HEK293 (cell line): Measurements from ENCODE around the gene C1QTNF12.
A peak's percentile ranks its signal among the peaks of the same experiment; 100 is the strongest.

ENCODE experiments used
- CTCF ChIA-PET: fragments of 350-600 bp; formaldehyde crosslinking; extraction: SDS; loops from one replicate; lab custom pipeline; 2021; ENCODE audit warnings: antibody characterized with exemption; lab: Yijun Ruan, JAX
- POLR2A ChIA-PET: fragments of 300-600 bp; formaldehyde crosslinking; extraction: SDS; loops from one replicate; lab custom pipeline; 2020; ENCODE audit warnings: antibody characterized with exemption, inconsistent platforms; lab: Yijun Ruan, JAX
- H3K27ac ChIP-seq: fragments of 200-500 bp; sonication (Bioruptor generic); 2 replicates; pipeline ENCODE4 v1.5.1; 2014; ENCODE audit warnings: low read depth, low read length, control low read depth, inconsistent platforms; ENCODE audit errors: extremely low read depth
- H3K36me3 ChIP-seq, 2 experiments: fragments of 200-500 bp in 1 of 2; sonication (Bioruptor generic) in 1 of 2; 1 replicate in 1 of 2; 2 replicates in 1 of 2; pipeline ENCODE4 v1.5.1; 2014 to 2017; ENCODE audit warnings: inconsistent platforms in 2 of 2, low read length in 2 of 2; ENCODE audit not compliant: control insufficient read depth in 2 of 2, insufficient read depth in 1 of 2
- H3K4me1 ChIP-seq: fragments of 200-500 bp; sonication (Bioruptor generic); 2 replicates; pipeline ENCODE4 v1.5.1; 2014; ENCODE audit warnings: mild to moderate bottlenecking, low read length, inconsistent platforms; ENCODE audit not compliant: control insufficient read depth, insufficient read depth
- H3K4me3 ChIP-seq: 2 replicates; pipeline ENCODE4 v1.5.1; 2011; ENCODE audit warnings: low read depth, mild to moderate bottlenecking, control low read depth, low read length, moderate library complexity
- H3K9me3 ChIP-seq: fragments of 200-500 bp; sonication (Bioruptor generic); 2 replicates; pipeline ENCODE4 v1.5.1; 2014; ENCODE audit warnings: low read depth, low read length, inconsistent platforms; ENCODE audit not compliant: control insufficient read depth, insufficient read depth
- FEZF1 ChIP-seq: fragments of 450-650 bp; formaldehyde crosslinking; IDR thresholded peaks from 2 replicates; pipeline ENCODE4 v1.5.1; 2016; ENCODE audit warnings: missing biosample characterization, missing genetic modification characterization
- GLIS1 ChIP-seq: fragments of 450-650 bp; formaldehyde crosslinking; IDR thresholded peaks from 2 replicates; pipeline ENCODE4 v1.5.1; 2016; ENCODE audit warnings: missing biosample characterization, missing genetic modification characterization
- KLF10 ChIP-seq: fragments of 450-650 bp; IDR thresholded peaks from 2 replicates; pipeline ENCODE4 v1.5.1; 2018; ENCODE audit warnings: missing biosample characterization, mild to moderate bottlenecking, missing genetic modification characterization
- MEIS1 ChIP-seq: sonication (generic); formaldehyde crosslinking; IDR thresholded peaks from 2 replicates; pipeline ENCODE4 v1.8.1; 2022; ENCODE audit warnings: missing genetic modification reagents, mild to moderate bottlenecking, borderline replicate concordance
- PRDM4 ChIP-seq: fragments of 450-650 bp; formaldehyde crosslinking; IDR thresholded peaks from 2 replicates; pipeline ENCODE4 v1.5.1; 2017; ENCODE audit warnings: missing biosample characterization, missing genetic modification characterization
- RBAK ChIP-seq: fragments of 450-650 bp; formaldehyde crosslinking; IDR thresholded peaks from 2 replicates; pipeline ENCODE4 v1.5.1; 2016; ENCODE audit warnings: missing biosample characterization, missing genetic modification characterization
- SCRT1 ChIP-seq: fragments of 450-650 bp; formaldehyde crosslinking; IDR thresholded peaks from 2 replicates; pipeline ENCODE4 v1.5.1; 2016; ENCODE audit warnings: missing biosample characterization, missing genetic modification characterization, borderline replicate concordance
- SCRT2 ChIP-seq: fragments of 450-650 bp; formaldehyde crosslinking; IDR thresholded peaks from 2 replicates; pipeline ENCODE4 v1.5.1; 2016; ENCODE audit warnings: missing biosample characterization, missing genetic modification characterization
- YY1 ChIP-seq: fragments of 450-650 bp; formaldehyde crosslinking; IDR thresholded peaks from 2 replicates; pipeline ENCODE4 v1.5.1; 2018; ENCODE audit warnings: missing biosample characterization, missing genetic modification characterization
- ZBTB7A ChIP-seq: fragments of 450-650 bp; formaldehyde crosslinking; IDR thresholded peaks from 2 replicates; pipeline ENCODE4 v1.5.1; 2016; ENCODE audit warnings: low read depth, missing biosample characterization, missing genetic modification characterization
- ZNF112 ChIP-seq: fragments of 450-650 bp; formaldehyde crosslinking; IDR thresholded peaks from 2 replicates; pipeline ENCODE4 v1.5.0; 2017; ENCODE audit warnings: missing biosample characterization, missing genetic modification characterization
- ZNF138 ChIP-seq: fragments of 450-650 bp; formaldehyde crosslinking; IDR thresholded peaks from 2 replicates; pipeline ENCODE4 v1.5.1; 2016; ENCODE audit warnings: missing biosample characterization, missing genetic modification characterization, borderline replicate concordance
- ZNF19 ChIP-seq: fragments of 450-650 bp; formaldehyde crosslinking; IDR thresholded peaks from 2 replicates; pipeline ENCODE4; 2016; ENCODE audit warnings: missing biosample characterization, missing genetic modification characterization, low read depth
- ZNF350 ChIP-seq: fragments of 450-650 bp; formaldehyde crosslinking; IDR thresholded peaks from 2 replicates; pipeline ENCODE4 v1.5.0; 2017; ENCODE audit warnings: missing biosample characterization, mild to moderate bottlenecking, missing genetic modification characterization
- ZNF354C ChIP-seq: fragments of 450-650 bp; formaldehyde crosslinking; IDR thresholded peaks from 2 replicates; pipeline ENCODE4 v1.5.1; 2016; ENCODE audit warnings: missing biosample characterization, missing genetic modification characterization, low read depth, borderline replicate concordance
- ZNF366 ChIP-seq: fragments of 450-650 bp; formaldehyde crosslinking; conservative IDR thresholded peaks from 2 replicates; pipeline ENCODE4 v1.5.1; 2016; ENCODE audit warnings: missing biosample characterization, missing genetic modification characterization
- ZNF404 ChIP-seq: fragments of 450-650 bp; formaldehyde crosslinking; IDR thresholded peaks from 2 replicates; pipeline ENCODE4 v1.5.1; 2017; ENCODE audit warnings: missing biosample characterization, missing genetic modification characterization
- ZNF416 ChIP-seq: fragments of 450-650 bp; formaldehyde crosslinking; IDR thresholded peaks from 2 replicates; pipeline ENCODE4 v1.5.1; 2016; ENCODE audit warnings: missing biosample characterization, missing genetic modification characterization
- ZNF555 ChIP-seq: fragments of 450-650 bp; formaldehyde crosslinking; conservative IDR thresholded peaks from 2 replicates; pipeline ENCODE4 v1.5.1; 2017; ENCODE audit warnings: missing biosample characterization, mild to moderate bottlenecking, missing genetic modification characterization, inconsistent platforms
- ZNF558 ChIP-seq: fragments of 450-650 bp; formaldehyde crosslinking; IDR thresholded peaks from 2 replicates; pipeline ENCODE4 v1.5.1; 2016; ENCODE audit warnings: missing biosample characterization, missing genetic modification characterization
- ZNF560 ChIP-seq: fragments of 450-650 bp; formaldehyde crosslinking; IDR thresholded peaks from 2 replicates; pipeline ENCODE4 v1.5.1; 2017; ENCODE audit warnings: missing biosample characterization, missing genetic modification characterization, borderline replicate concordance
- ZNF561 ChIP-seq: fragments of 450-650 bp; IDR thresholded peaks from 2 replicates; pipeline ENCODE4 v1.5.1; 2018; ENCODE audit warnings: missing biosample characterization, missing genetic modification characterization, borderline replicate concordance
- ZNF600 ChIP-seq: fragments of 450-650 bp; formaldehyde crosslinking; IDR thresholded peaks from 2 replicates; pipeline ENCODE4 v1.5.1; 2016; ENCODE audit warnings: missing biosample characterization, missing genetic modification characterization
- TF ChIP-seq, protein P1 (sequence below): fragments of 450-650 bp; formaldehyde crosslinking; IDR thresholded peaks from 2 replicates; pipeline ENCODE4 v1.5.1; 2016; ENCODE audit warnings: missing biosample characterization, missing genetic modification characterization
- TF ChIP-seq, protein P2 (sequence below): fragments of 450-650 bp; formaldehyde crosslinking; IDR thresholded peaks from 2 replicates; pipeline ENCODE4 v1.5.1; 2016; ENCODE audit warnings: missing biosample characterization, missing genetic modification characterization

The C1QTNF12 gene

DNA sequence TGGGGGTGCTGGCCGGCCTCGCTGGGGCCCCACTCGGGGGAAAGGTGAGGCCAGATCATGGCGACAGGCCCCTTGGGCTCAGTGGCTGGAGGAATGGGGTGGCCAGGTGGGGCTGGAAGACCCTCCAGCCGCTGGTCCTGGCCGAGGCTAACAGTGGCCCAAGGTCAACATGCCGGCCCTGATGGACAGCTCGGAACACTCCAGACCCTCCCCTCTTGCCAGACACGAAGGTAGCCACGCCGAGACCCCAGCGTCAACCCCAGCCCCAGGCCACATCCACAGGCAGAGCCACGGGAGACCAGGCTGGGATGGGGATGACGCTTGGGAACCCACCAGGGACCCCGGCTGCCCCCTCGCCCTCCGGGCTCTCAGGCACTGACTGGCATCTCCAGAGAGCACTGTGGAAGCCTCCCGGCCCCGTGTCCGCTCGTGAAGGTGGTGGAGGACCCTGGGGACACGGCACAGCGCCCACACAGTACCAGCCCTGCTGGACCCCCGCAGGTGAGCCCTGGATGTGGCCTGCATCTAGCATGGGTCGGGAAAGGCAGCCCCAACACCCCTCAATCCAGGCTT lies 905 bp upstream of the C1QTNF12 start:
- no peak overlapping the region for H3K27ac ChIP-seq
- TF ChIP-seq ZBTB7A (tag by site-specific recombination), result peak; percentile 50; the same call in 1 of the 2 replicates
- TF ChIP-seq FEZF1 (tag by site-specific recombination), result no peak
- TF ChIP-seq YY1, result no peak
- TF ChIP-seq RBAK (tag by site-specific recombination), result no peak
- TF ChIP-seq, protein P1, sequence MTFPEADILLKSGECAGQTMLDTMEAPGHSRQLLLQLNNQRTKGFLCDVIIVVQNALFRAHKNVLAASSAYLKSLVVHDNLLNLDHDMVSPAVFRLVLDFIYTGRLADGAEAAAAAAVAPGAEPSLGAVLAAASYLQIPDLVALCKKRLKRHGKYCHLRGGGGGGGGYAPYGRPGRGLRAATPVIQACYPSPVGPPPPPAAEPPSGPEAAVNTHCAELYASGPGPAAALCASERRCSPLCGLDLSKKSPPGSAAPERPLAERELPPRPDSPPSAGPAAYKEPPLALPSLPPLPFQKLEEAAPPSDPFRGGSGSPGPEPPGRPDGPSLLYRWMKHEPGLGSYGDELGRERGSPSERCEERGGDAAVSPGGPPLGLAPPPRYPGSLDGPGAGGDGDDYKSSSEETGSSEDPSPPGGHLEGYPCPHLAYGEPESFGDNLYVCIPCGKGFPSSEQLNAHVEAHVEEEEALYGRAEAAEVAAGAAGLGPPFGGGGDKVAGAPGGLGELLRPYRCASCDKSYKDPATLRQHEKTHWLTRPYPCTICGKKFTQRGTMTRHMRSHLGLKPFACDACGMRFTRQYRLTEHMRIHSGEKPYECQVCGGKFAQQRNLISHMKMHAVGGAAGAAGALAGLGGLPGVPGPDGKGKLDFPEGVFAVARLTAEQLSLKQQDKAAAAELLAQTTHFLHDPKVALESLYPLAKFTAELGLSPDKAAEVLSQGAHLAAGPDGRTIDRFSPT (tag by site-specific recombination), result 0 out of 2 replicates have a peak, but pooled peaks have one; percentile 41
- TF ChIP-seq ZNF555 (tag by site-specific recombination), result no peak
- no peak for TF ChIP-seq GLIS1 (tag by site-specific recombination)
- TF ChIP-seq MEIS1 (CRISPR knock-in tag), result no peak
- ChIA-PET CTCF (interaction anchor here (1.1 to 1.3 kb wide), 2 partner anchors 43 to 125 kb away, joined by 4 to 6 read pairs; no protein-coding TSS in a partner anchor), POLR2A (no interaction called here)
- H3K4me1 ChIP-seq, result no peaks in the 10 kb centered on the region; the same call in 1 of the 2 replicates
- H3K36me3 ChIP-seq, result peaks cover 0 to 4% of the 10 kb centered on the region in 2 experiments; a peak in 2 of 3 replicates
- no peaks in the 10 kb centered on the region for H3K9me3 ChIP-seq
- no peak overlapping the region for H3K4me3 ChIP-seq

GRCh38 chr1:1245817-1246576 lies 525 bp downstream of the C1QTNF12 start:
- ChIA-PET POLR2A (no interaction called here), CTCF (no interaction called here)
- Histone ChIP-seq H3K27ac (no peak overlapping the region), H3K4me1 (no peaks in the 10 kb centered on the region; the same call in 1 of the 2 replicates), H3K36me3 (no peaks in the 10 kb centered on the region), H3K4me3 (no peak overlapping the region), H3K9me3 (no peaks in the 10 kb centered on the region)
- TF ChIP-seq ZNF112 (tag by site-specific recombination) (no peak), ZNF416 (tag by site-specific recombination) (no peak), ZNF354C (no peak), ZNF558 (no peak), ZNF404 (tag by site-specific recombination) (no peak), KLF10 (tag by site-specific recombination) (no peak), SCRT1 (tag by site-specific recombination) (0 out of 2 replicates have a peak, but pooled peaks have one; percentile 20), ZNF350 (tag by site-specific recombination) (no peak), ZNF561 (tag by site-specific recombination) (no peak), SCRT2 (tag by site-specific recombination) (peak; percentile 71), ZNF600 (tag by site-specific recombination) (no peak), RBAK (tag by site-specific recombination) (no peak), ZNF560 (no peak), ZNF138 (tag by site-specific recombination) (no peak), PRDM4 (tag by site-specific recombination) (no peak), ZNF366 (tag by site-specific recombination) (no peak), ZNF19 (tag by site-specific recombination) (no peak)
- TF ChIP-seq, protein P2, sequence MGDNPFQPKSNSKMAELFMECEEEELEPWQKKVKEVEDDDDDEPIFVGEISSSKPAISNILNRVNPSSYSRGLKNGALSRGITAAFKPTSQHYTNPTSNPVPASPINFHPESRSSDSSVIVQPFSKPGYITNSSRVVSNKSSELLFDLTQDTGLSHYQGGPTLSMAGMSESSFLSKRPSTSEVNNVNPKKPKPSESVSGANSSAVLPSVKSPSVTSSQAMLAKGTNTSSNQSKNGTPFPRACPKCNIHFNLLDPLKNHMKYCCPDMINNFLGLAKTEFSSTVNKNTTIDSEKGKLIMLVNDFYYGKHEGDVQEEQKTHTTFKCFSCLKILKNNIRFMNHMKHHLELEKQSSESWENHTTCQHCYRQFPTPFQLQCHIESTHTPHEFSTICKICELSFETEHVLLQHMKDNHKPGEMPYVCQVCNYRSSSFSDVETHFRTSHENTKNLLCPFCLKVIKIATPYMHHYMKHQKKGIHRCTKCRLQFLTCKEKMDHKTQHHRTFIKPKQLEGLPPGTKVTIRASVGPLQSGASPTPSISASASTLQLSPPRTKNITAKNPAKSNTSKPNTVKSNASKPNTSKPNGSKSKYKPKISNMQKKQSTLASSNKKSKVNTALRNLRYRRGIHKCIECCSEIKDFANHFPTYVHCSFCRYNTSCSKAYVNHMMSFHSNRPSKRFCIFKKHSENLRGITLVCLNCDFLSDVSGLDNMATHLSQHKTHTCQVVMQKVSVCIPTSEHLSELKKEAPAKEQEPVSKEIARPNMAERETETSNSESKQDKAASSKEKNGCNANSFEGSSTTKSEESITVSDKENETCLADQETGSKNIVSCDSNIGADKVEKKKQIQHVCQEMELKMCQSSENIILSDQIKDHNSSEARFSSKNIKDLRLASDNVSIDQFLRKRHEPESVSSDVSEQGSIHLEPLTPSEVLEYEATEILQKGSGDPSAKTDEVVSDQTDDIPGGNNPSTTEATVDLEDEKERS (tag by site-specific recombination), result no peak
